ENCODE measurements around the gene FREM1. TPM values are rescaled to one million over a fixed set of nuclear protein-coding genes. Genes with fewer than 3 reads are reported as not detected.

Gene FREM1
- polyA plus RNA-seq, 1 of the 3 experiments (the other 2 are of a cell fraction): 0.26 TPM

GRCh38 chr9:14752271-14752670, 158.0 kb downstream of the FREM1 start:
- WGBS (ENCODE audit: low lambda C conversion rate): 48% methylated on average over 1 of the region's 1 CpG
- ChIA-PET CTCF (interaction anchor here (5.9 kb wide), 1 partner anchor 17 kb away, joined by 25 read pairs; no protein-coding TSS in a partner anchor), POLR2A (no interaction called here)
- Histone ChIP-seq H3K4me2 (no peak overlapping the region), H3K4me1 (ENCODE audit: control insufficient read depth in 1 of 2, insufficient read depth in 2 of 2, low read depth in 1 of 2, low read length in 1 of 2) (peaks cover 0 to 9% of the 10 kb centered on the region in 2 experiments; a peak in 2 of 4 replicates), H3K27me3 (ENCODE audit: insufficient read depth) (no peaks in the 10 kb centered on the region; the same call in 1 of the 2 replicates), H3K9me2 (no peaks in the 10 kb centered on the region), H3F3A (replicated peaks; ENCODE audit: insufficient read depth) (no peaks in the 10 kb centered on the region), H3K79me2 (ENCODE audit: insufficient read depth) (no peaks in the 10 kb centered on the region), H3K36me3 (replicated peaks in 1 of 2; ENCODE audit: control insufficient read depth in 1 of 2, insufficient read depth in 2 of 2, low read length in 1 of 2) (no peaks in the 10 kb centered on the region), H3K4me3 (ENCODE audit: low read depth in 2 of 2, low read length in 1 of 2) (no peak overlapping the region), H3K9ac (no peak overlapping the region), H4K20me1 (ENCODE audit: insufficient read depth) (no peaks in the 10 kb centered on the region), H3K27ac (ENCODE audit: low read depth in 2 of 2, low read length in 1 of 2) (peak overlapping the region in 1 of 2 experiments; percentile 58; a peak in 2 of 4 replicates), H2AFZ (ENCODE audit: low read depth) (no peak overlapping the region), H3K9me3 (no peaks in the 10 kb centered on the region)
- no peak for DNase-seq
- no peak for TF ChIP-seq CHD2 (IDR thresholded peaks at IDR 0.05; ENCODE audit: low read length, partially characterized antibody)
- TF ChIP-seq PBX3 (IDR thresholded peaks at IDR 0.05): no peak
- no peak for TF ChIP-seq ELF1 (IDR thresholded peaks at IDR 0.05)
- no peak for TF ChIP-seq SMC3 (IDR thresholded peaks at IDR 0.05; ENCODE audit: low read depth, low read length)
- TF ChIP-seq RCOR1 (IDR thresholded peaks at IDR 0.05; ENCODE audit: low read length): no peak
- TF ChIP-seq USF2 (IDR thresholded peaks at IDR 0.05; ENCODE audit: borderline replicate concordance, low read depth, low read length): no peak
- no peak for TF ChIP-seq POLR2AphosphoS5 (IDR thresholded peaks at IDR 0.05; ENCODE audit: low read depth, low read length)
- no peak for TF ChIP-seq USF1 (IDR thresholded peaks at IDR 0.05; ENCODE audit: borderline replicate concordance, low read depth)
- no peak for TF ChIP-seq RXRA (IDR thresholded peaks at IDR 0.05; ENCODE audit: borderline replicate concordance, low read depth)
- TF ChIP-seq CTCF (IDR thresholded peaks at IDR 0.05): no peak
- no peak for TF ChIP-seq JUND (IDR thresholded peaks at IDR 0.05)

- H3K27me3 ChIP-seq (ENCODE audit: insufficient read depth): no peaks in the 10 kb centered on the region; the same call in 1 of the 2 replicates
- H3K4me3 ChIP-seq (ENCODE audit: low read depth in 2 of 2, low read length in 1 of 2): no peak overlapping the region
- POLR2A ChIA-PET: interaction anchor here (1.2 kb wide), 1 partner anchor 58 kb away, joined by 3 read pairs; the partner anchor contains the start of gene ZDHHC21
- H3K9ac ChIP-seq: no peak overlapping the region
- no peaks in the 10 kb centered on the region for H3K79me2 ChIP-seq (ENCODE audit: insufficient read depth)
- H3K4me2 ChIP-seq: no peak overlapping the region
- no peak for DNase-seq
- H2AFZ ChIP-seq (ENCODE audit: low read depth): no peak overlapping the region
- no peaks in the 10 kb centered on the region for H4K20me1 ChIP-seq (ENCODE audit: insufficient read depth)
- H3K36me3 ChIP-seq (replicated peaks in 1 of 2; ENCODE audit: control insufficient read depth in 1 of 2, insufficient read depth in 2 of 2, low read length in 1 of 2): no peaks in the 10 kb centered on the region
- H3K9me2 ChIP-seq: no peaks in the 10 kb centered on the region
- no peaks in the 10 kb centered on the region for H3F3A ChIP-seq (replicated peaks; ENCODE audit: insufficient read depth)
- no peak overlapping the region for H3K27ac ChIP-seq (ENCODE audit: low read depth in 2 of 2, low read length in 1 of 2)
- H3K4me1 ChIP-seq (ENCODE audit: control insufficient read depth in 1 of 2, insufficient read depth in 2 of 2, low read depth in 1 of 2, low read length in 1 of 2): peaks cover 0 to 6% of the 10 kb centered on the region in 2 experiments; a peak in 2 of 4 replicates
- CTCF ChIA-PET: interaction anchor here (1.7 to 5.9 kb wide), 2 partner anchors 18 kb away, joined by 11 to 25 read pairs; no protein-coding TSS in a partner anchor
- no peaks in the 10 kb centered on the region for H3K9me3 ChIP-seq
- TF ChIP-seq ELF1 (IDR thresholded peaks at IDR 0.05) (no peak), FOXJ3 (CRISPR knock-in tag; IDR thresholded peaks at IDR 0.05) (no peak), RCOR1 (IDR thresholded peaks at IDR 0.05; ENCODE audit: low read length) (no peak), USF1 (IDR thresholded peaks at IDR 0.05; ENCODE audit: borderline replicate concordance, low read depth) (no peak), MAX (IDR thresholded peaks at IDR 0.05; ENCODE audit: low read depth) (no peak), EP300 (IDR thresholded peaks at IDR 0.05; ENCODE audit: borderline replicate concordance in 1 of 2, low read depth in 1 of 2, low read length in 1 of 2) (no peak), NRF1 (IDR thresholded peaks at IDR 0.05; ENCODE audit: low read depth, low read length) (no peak), USF2 (IDR thresholded peaks at IDR 0.05; ENCODE audit: borderline replicate concordance, low read depth, low read length) (no peak), MEF2A (IDR thresholded peaks at IDR 0.05; ENCODE audit: borderline replicate concordance, low read depth) (no peak), PBX3 (IDR thresholded peaks at IDR 0.05) (no peak), GATA2 (CRISPR knock-in tag; IDR thresholded peaks at IDR 0.05) (no peak), TEAD4 (IDR thresholded peaks at IDR 0.05; ENCODE audit: borderline replicate concordance, insufficient read depth) (no peak), CHD2 (IDR thresholded peaks at IDR 0.05; ENCODE audit: low read length, partially characterized antibody) (no peak), MXI1 (IDR thresholded peaks at IDR 0.05; ENCODE audit: low read depth, low read length) (no peak)
Measured at GRCh38 chr9:14750821-14751220, 159.4 kb downstream of the FREM1 start.
